ENCODE data around the gene RAB31.

DNA sequence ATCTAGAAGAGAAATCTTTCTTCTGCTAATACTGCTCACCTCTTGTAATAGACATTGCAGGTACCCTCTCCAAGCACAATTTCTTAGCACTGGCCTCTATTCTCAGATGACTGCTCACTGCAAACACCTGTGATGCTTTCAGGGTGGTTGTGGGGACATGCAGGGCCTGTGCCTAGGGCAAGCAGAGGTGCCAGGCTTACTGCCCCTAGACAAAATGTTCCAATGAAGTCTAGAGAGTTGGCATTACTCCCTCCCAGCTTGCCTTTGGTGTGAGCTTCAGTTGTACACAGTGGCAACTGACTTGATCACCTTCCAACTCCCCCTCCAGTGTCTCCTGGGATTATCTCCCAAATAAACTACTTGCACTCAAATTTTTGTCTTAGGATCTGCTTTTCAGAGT is 164.7 kb downstream of the RAB31 start:
- TF ChIP-seq, protein P1, sequence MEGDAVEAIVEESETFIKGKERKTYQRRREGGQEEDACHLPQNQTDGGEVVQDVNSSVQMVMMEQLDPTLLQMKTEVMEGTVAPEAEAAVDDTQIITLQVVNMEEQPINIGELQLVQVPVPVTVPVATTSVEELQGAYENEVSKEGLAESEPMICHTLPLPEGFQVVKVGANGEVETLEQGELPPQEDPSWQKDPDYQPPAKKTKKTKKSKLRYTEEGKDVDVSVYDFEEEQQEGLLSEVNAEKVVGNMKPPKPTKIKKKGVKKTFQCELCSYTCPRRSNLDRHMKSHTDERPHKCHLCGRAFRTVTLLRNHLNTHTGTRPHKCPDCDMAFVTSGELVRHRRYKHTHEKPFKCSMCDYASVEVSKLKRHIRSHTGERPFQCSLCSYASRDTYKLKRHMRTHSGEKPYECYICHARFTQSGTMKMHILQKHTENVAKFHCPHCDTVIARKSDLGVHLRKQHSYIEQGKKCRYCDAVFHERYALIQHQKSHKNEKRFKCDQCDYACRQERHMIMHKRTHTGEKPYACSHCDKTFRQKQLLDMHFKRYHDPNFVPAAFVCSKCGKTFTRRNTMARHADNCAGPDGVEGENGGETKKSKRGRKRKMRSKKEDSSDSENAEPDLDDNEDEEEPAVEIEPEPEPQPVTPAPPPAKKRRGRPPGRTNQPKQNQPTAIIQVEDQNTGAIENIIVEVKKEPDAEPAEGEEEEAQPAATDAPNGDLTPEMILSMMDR (IDR thresholded peaks at IDR 0.05), result no peak
- no peak for TF ChIP-seq POLR2A (IDR thresholded peaks at IDR 0.05)
